ENCODE data around the gene EVA1A. TPM values are rescaled to one million over a fixed set of nuclear protein-coding genes. Genes with fewer than 3 reads are reported as not detected.
A peak's percentile ranks its signal among the peaks of the same experiment; 100 is the strongest.

The EVA1A gene
- total RNA-seq, 1 experiment from 2014 or later: 3.4 TPM

DNA sequence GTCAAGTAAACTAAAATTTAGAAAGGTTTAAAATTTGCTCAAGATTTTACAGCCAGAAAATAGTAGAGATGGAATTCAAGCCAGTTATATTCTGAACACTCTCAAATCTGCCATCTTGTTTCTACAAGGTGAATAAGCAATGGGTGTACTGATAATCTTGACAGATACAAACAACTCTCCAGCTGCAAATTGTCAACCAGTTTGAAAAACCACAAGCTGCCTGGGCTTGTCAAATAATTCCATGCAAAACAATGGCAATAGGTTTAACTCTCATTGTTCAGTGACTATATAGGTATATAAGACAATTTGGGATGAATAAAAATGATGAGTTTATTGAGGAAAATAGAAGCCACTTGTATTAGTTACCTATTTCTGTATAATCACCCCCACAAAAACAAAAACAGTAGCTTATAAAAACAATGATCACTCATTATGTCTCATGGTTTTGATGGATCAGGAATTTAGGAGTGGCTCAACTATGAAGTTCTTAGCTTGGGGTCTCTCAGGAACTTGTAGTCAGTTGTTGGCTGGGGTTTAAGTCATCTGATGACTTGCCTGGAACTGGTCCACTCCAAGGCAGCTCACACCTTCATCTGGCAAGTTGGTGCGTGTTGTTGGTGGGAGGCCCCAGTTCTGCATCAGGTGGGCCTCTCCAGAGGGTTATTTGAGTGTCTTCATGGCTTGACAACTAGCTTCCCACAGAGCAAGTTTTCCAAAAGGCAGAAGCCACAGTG is 12.6 kb upstream of the EVA1A start:
- DNase-seq: no peak

DNA sequence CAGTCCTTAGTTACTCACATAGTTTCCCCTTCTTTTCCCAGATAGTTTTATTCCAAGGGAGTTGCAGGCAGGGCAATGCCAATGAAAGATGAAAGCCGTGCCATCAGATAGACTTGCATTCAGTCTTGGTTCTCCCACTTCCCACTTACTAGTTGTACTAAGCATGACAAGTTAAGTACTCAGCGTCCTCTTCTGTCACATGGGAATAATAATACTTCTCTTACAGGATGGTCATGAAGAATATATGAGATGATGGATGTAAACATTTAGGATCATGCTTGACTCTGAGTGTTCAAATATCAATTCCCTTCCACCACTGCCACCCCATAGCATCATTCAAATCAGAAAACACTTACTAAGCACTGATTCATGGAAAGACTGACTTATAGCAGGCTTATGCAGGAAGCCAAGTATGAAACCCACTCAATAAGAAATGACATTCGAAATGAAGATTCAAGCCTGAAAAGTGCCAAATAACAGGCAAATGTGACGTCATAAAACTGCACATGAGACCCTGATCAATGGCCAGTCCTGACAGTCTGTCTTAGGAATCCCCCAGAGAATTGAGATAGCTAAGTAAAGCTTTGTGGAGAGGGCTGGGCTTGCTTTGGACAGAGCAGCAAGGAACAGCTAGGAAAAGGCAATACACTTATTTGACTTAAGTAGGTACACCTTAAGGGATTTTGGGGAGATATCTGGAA is 11.1 kb upstream of the EVA1A start:
- DNase-seq: no peak
- no peaks in the 10 kb centered on the region for H3K36me3 ChIP-seq (replicated peaks; ENCODE audit: control insufficient read depth, insufficient read depth, low read length)
- H3K27me3 ChIP-seq (ENCODE audit: control insufficient read depth, insufficient read depth, low read length): no peaks in the 10 kb centered on the region
- no peak overlapping the region for H3K4me3 ChIP-seq (ENCODE audit: insufficient read depth, low read depth, low read length)

More for the DNA sequence above, 12.6 kb upstream of the EVA1A start:
- Histone ChIP-seq H3K27me3 (ENCODE audit: control insufficient read depth, insufficient read depth, low read length) (no peaks in the 10 kb centered on the region), H3K4me3 (ENCODE audit: insufficient read depth, low read depth, low read length) (no peak overlapping the region), H3K36me3 (replicated peaks; ENCODE audit: control insufficient read depth, insufficient read depth, low read length) (no peaks in the 10 kb centered on the region)

DNA sequence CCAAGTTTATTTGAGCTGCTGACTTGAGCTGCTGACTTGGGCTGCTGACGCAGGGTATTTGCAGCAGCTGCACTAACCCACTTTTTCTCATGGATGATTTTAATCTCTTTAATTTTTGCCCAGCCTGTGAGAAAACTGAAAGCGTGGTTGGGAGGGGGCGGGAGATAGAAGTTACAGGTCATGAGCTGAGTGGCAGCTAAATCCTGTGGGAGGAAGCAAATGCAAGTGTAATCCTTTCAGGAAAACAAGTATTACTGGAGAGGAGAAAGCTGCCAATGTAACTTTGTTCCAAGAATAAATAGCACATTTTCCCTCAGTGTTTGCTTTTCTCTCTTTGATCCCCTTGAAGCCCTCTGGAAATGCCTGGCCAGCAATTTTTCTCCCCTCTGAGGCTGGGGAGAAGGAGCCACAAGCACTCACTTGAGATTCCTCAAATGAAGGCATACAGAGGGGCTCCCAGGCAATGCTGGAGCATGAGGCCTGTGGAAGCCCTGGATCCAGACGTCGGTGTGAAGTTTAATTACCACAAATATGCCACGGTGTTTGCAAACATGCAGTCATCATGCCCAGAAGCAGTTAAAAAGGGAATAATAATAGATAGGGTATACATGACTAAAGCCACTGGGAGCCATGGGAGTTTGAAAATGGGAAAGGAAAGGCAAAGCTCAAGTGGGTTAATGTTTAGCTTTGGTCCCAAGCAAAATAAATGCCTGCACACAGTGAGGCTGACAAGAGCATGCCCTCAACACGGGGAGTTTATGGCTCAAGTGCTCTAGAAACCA is 10.4 kb upstream of the EVA1A start:
- DNase-seq: no peak
- H3K4me3 ChIP-seq (ENCODE audit: insufficient read depth, low read depth, low read length): no peak overlapping the region
- no peaks in the 10 kb centered on the region for H3K27me3 ChIP-seq (ENCODE audit: control insufficient read depth, insufficient read depth, low read length)
- H3K36me3 ChIP-seq (replicated peaks; ENCODE audit: control insufficient read depth, insufficient read depth, low read length): no peaks in the 10 kb centered on the region

DNA sequence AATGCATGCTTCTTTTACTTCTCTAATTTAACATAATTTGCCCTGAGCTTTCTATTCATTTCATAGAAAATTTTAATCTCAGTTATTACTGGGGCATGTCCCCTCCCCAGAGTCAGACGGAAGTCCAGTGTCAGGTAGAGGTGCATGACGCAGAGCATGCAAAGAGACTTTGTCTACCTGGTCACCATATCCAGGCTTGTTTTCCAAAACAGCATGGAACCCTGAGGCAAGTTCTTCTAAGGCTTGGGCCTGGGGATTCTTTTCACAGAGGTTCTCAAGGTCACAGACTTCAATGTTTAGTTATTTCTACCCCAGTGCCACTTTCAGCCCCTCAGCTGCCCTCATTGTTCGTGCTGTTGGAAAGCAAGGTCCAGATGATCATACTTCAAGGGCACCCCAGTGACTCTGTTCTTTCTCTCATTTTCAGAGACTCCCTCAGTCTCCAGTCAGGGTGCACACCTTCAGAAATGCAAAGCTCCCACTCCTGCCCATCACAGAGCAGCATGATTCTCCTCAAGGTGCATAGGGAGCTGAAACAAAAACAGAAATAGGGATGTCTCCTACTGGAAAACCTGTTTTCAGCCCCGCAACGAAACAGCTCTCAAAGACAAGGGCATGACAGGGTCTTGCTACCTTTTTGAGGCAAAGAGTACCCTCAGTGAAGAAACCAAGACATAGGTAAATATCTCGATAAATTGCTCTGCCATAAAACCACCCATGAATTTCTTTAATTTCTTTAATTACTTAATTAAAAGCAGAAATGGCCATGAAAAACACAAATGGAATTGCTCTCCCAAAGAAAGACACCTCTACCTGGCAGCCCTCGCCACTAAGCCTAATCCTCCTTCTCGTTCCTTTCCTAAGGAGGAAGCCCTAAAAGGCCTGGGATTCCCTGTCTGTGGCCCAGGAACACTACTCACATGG is 9.5 kb upstream of the EVA1A start:
- Histone ChIP-seq H3K27me3 (ENCODE audit: control insufficient read depth, insufficient read depth, low read length) (no peaks in the 10 kb centered on the region), H3K4me3 (ENCODE audit: insufficient read depth, low read depth, low read length) (no peak overlapping the region), H3K36me3 (replicated peaks; ENCODE audit: control insufficient read depth, insufficient read depth, low read length) (no peaks in the 10 kb centered on the region)
- DNase-seq: no peak

DNA sequence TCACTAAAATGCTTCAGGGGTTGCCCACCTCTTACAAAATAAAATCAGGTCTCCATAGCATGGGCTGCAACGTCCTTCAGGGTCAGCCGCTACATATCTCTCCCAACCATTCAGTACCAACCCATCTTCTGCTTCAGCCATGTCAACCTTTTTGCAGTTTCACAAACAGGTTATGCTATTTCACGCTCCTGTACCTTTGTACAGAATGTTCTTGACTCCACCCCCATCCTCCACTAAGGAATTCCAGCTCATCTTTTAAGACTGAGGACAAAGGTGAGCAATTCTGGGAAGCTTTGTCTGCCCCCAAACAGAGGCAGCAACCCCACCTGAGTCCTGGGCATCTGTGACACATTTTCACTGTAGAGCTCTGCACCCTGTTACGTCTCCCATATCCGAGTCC is 8.8 kb upstream of the EVA1A start:
- Histone ChIP-seq H3K27me3 (ENCODE audit: control insufficient read depth, insufficient read depth, low read length) (no peaks in the 10 kb centered on the region), H3K36me3 (replicated peaks; ENCODE audit: control insufficient read depth, insufficient read depth, low read length) (no peaks in the 10 kb centered on the region), H3K4me3 (ENCODE audit: insufficient read depth, low read depth, low read length) (no peak overlapping the region)
- DNase-seq: no peak

DNA sequence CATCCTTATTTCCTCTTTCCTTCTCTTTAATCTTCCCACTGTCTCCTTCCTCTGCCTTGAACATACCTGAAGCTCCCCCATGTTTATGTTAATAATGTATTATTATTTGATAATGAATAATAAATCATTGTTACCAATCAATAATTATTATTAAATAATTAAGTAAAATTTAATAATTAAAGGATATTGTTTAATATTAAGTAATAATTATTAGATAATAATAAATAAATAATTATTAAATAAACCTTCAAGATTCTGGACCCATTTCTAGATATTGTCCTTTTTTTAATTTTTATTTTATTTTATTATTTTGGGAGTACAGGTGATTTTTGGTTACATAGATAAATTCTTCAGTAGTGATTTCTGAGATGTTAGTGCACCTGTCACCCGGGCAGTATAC is 7.4 kb upstream of the EVA1A start:
- no peaks in the 10 kb centered on the region for H3K27me3 ChIP-seq (ENCODE audit: control insufficient read depth, insufficient read depth, low read length)
- H3K36me3 ChIP-seq (replicated peaks; ENCODE audit: control insufficient read depth, insufficient read depth, low read length): no peaks in the 10 kb centered on the region
- no peak overlapping the region for H3K4me3 ChIP-seq (ENCODE audit: insufficient read depth, low read depth, low read length)
- no peak for DNase-seq

DNA sequence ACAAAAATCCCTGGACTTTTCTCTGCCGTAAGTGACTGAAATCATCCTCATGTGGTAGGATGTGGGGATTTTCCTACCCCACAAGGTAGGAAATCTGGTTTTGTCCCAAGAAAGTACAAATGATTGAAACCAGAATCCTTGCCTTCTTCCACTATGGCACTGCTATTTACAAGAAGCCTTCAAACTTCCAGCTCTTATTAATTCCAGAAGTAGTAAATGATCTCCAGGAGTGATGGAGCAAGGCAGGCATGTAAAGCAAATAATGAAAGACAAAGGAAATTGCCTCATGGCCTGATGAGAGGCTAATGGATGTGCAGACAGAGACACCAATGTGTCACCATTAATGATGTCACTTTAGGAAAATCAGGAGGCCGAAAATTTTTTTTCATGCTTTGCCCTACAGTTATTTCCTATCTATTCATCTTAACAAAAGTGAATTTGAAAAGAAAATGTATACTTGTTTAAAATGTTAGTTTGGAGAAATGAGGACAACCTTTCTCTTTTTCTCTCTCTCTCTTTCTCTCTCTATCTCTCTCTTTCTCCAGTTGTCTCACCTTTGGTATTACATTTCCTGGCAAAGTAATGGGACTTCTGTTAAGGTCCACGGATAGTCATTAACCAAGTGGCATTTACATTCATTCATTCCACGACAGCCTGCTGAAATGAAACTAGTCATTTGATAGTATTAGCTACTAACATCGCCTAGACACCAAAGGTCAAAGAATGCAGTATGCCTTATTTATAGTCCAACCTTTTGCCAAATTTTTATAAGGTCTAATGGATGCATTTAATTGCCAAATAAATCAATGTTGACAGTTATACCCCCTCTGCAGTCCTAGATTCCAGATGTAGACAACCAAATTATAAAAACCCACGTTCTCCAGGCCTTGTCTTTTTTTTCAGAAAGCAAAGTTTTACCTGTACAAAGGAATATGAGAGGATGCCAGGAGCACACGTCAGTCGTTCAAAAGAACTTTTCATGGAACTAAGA is 5.0 kb upstream of the EVA1A start:
- H3K4me3 ChIP-seq (ENCODE audit: insufficient read depth, low read depth, low read length): no peak overlapping the region
- no peak for DNase-seq
- no peaks in the 10 kb centered on the region for H3K36me3 ChIP-seq (replicated peaks; ENCODE audit: control insufficient read depth, insufficient read depth, low read length)
- H3K27me3 ChIP-seq (ENCODE audit: control insufficient read depth, insufficient read depth, low read length): peaks cover 10% of the 10 kb centered on the region

DNA sequence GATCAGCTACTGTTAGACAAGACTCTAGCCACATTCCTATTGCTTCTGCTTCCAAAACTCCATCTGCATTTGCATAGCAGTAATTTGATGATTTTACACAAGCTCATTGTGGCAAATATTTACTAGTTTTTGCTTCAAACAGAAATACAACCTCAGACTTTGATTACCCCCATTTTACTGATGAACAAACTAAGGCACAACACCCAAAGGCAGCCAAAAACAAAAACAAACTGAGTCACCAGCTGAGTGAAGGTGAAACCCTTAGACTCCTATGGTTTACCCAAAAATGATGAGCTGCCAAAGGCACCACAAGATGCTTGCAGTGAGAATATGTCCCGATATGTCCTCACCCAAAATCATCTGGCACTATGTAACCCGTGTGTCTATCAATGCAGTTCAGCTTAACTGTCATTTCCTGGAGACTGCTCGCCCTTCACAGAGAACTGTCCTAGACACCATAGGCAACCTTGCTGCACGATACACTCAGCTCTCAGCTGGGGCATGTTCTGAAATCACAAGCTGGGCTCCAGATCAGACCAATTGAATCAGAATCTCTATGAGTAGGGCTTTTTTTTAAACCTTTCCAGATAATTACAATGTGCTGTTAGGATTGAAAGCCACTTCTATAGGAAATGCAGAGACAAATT is 4.1 kb upstream of the EVA1A start:
- Histone ChIP-seq H3K36me3 (replicated peaks; ENCODE audit: control insufficient read depth, insufficient read depth, low read length) (no peaks in the 10 kb centered on the region), H3K27me3 (ENCODE audit: control insufficient read depth, insufficient read depth, low read length) (peaks cover 17% of the 10 kb centered on the region), H3K4me3 (ENCODE audit: insufficient read depth, low read depth, low read length) (no peak overlapping the region)
- DNase-seq: no peak

DNA sequence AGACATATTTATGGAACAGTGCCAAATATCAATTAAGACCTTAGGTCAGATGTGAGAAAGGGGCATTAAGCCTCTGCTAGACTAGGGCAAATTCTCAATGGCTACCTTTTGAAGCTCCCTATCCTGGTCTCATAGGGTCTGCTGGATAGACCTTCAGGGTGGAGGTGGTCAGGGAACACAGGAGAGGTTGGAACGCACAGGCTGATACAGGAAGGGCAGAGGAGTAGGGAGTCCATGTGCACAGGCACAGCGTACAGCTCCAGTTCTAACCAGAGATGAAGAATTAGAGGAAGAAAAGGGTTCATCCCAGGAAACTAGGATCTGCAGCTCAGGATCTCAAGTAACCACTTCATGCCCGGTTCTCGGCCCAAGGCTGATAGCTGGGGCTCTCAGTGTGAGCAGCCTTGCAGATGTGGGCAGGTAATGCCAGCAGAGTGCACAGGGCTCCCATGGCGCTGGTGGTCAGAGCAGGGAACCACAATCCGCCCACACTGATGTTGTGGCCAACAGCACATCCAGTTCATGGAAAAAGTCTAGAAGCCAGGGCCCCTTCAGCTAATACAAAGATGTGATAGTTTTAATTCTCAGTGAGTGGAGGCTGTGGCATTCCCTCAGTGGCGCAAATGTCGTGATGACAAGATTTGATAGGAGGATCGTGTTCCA is 3.4 kb upstream of the EVA1A start:
- DNase-seq: no peak
- Histone ChIP-seq H3K27me3 (ENCODE audit: control insufficient read depth, insufficient read depth, low read length) (peaks cover 17% of the 10 kb centered on the region), H3K4me3 (ENCODE audit: insufficient read depth, low read depth, low read length) (no peak overlapping the region), H3K36me3 (replicated peaks; ENCODE audit: control insufficient read depth, insufficient read depth, low read length) (no peaks in the 10 kb centered on the region)

DNA sequence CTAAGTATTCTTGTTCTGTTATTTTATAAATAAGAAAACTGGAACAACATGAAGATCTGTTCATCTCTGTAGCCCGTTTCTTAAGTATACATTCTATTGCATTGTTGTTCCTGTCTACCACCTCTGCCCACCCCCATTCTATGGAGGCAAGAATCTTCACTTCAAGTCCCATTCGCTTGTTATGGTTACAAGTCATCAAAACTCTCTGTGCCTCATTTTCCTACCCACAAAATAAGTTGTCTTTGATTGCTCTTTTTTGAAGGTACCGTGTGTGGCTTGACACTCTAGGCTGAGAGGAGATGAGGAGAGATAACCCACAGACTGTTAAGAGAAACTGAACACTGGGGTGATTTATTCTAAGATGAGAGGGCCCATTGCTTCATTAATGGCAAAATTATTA is 2.9 kb upstream of the EVA1A start:
- Histone ChIP-seq H3K27me3 (ENCODE audit: control insufficient read depth, insufficient read depth, low read length) (peaks cover 18% of the 10 kb centered on the region), H3K4me3 (ENCODE audit: insufficient read depth, low read depth, low read length) (no peak overlapping the region)
- no peak for DNase-seq

DNA sequence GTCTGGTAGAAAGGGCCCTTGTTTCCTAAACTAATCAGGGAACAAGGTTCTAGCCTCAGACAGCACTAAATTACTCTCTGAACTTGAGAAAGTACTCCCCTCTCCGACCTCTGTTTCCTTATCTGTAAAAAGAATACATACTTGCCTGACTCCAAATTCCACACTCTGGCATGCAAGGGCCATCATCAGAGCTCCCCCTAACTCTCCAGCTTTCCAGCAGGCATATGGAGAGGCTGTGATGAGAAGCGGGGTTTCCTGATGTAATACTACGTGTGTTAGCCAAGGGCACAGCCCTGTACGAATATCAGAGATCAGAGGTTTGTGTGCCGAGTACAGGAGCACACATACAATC is 1.8 kb upstream of the EVA1A start:
- DNase-seq: no peak
- Histone ChIP-seq H3K36me3 (replicated peaks; ENCODE audit: control insufficient read depth, insufficient read depth, low read length) (no peaks in the 10 kb centered on the region), H3K27me3 (ENCODE audit: control insufficient read depth, insufficient read depth, low read length) (peaks cover 18% of the 10 kb centered on the region), H3K4me3 (ENCODE audit: insufficient read depth, low read depth, low read length) (no peak overlapping the region)

More for the DNA sequence above, 2.9 kb upstream of the EVA1A start:
- H3K36me3 ChIP-seq (replicated peaks; ENCODE audit: control insufficient read depth, insufficient read depth, low read length): no peaks in the 10 kb centered on the region

DNA sequence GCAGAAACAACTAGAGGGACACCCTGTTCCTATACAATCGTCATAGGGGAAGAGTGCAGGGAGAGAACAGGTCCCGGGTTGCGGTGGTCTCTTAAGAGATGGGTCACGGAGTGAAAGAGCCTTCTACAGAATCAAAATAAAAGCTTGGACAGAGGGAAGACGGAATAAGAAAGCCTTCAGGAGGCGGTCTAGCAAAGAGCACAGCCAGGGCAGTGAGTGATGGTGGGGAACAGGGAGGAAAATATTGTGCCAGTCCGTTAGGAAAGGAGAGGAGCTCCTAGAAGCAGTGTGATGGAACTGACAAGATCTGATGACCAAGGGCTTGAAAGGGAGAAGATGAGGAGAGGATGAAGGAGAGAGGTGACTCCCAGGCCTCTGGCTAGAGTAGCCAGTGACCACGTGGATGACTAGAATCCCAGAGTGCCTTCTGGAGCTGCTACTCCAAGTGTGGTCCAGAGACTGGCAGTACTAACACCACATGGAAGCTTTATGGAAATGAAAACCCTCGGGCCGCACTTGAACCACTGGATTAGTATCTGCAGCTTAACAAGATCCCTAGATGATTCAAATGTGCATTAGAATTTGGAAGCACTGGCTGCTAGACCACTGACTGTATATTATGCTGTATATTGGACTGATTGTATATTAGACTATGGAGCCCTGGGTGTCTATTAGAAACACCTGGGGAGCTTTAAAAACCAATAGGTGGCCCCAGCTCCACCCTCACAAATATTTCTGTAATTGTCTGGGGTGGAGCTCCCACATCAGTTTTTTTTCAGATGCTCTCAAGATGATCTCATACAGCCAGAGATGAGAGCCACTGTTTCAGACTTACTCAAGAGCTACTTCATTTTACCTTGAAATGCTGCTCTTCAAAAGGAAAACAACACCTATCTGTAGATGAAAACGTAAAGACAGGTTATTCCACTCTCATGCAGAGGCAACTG is 1.1 kb upstream of the EVA1A start:
- no peak for DNase-seq
- peaks cover 18% of the 10 kb centered on the region for H3K27me3 ChIP-seq (ENCODE audit: control insufficient read depth, insufficient read depth, low read length)
- H3K36me3 ChIP-seq (replicated peaks; ENCODE audit: control insufficient read depth, insufficient read depth, low read length): no peaks in the 10 kb centered on the region
- H3K4me3 ChIP-seq (ENCODE audit: insufficient read depth, low read depth, low read length): peak overlapping the region; percentile 71; the same call in 1 of the 2 replicates

Data from H7 (cell line).